ENCODE results near the gene TTLL10. TPM values are rescaled to one million over a fixed set of nuclear protein-coding genes. Genes with fewer than 3 reads are reported as not detected.

TTLL10 gene
- total RNA-seq, 2 experiments from 2014 or later = not detected

GRCh38 chr1:1240348-1240732 lies 66.7 kb downstream of the TTLL10 start:
- no peaks in the 10 kb centered on the region for H3K9me3 Mint-ChIP-seq
- H3K4me3 Mint-ChIP-seq = no peak overlapping the region
- H3K27me3 Mint-ChIP-seq = no peaks in the 10 kb centered on the region
- no peak overlapping the region for H3K27ac Mint-ChIP-seq
- H3K36me3 Mint-ChIP-seq (ENCODE audit: low read depth) = no peaks in the 10 kb centered on the region
- POLR2A ChIA-PET = no interaction called here
- DNase-seq (no peak), ATAC-seq (no peak)
- intact Hi-C loops (cut with micrococcal nuclease) = no loop called here
- no peaks in the 10 kb centered on the region for H3K4me1 Mint-ChIP-seq (ENCODE audit: low read depth)
- CTCF ChIA-PET = interaction anchor here (2.1 kb wide), 1 partner anchor 118 kb away, joined by 6 read pairs; no protein-coding TSS in a partner anchor
- no peak for TF ChIP-seq CTCF (IDR thresholded peaks at IDR 0.05)

GRCh38 chr1:1240822-1241587 lies 67.3 kb downstream of the TTLL10 start:
- ChIA-PET POLR2A (interaction anchor here (1.0 kb wide), 1 partner anchor 57 kb away, joined by 3 read pairs; no protein-coding TSS in a partner anchor), CTCF (interaction anchor here (2.1 kb wide), 1 partner anchor 119 kb away, joined by 6 read pairs; no protein-coding TSS in a partner anchor)
- DNase-seq (no peak), ATAC-seq (no peak)
- no peaks in the 10 kb centered on the region for H3K27me3 Mint-ChIP-seq
- intact Hi-C loops (cut with micrococcal nuclease) = no loop called here
- H3K9me3 Mint-ChIP-seq = no peaks in the 10 kb centered on the region
- no peak overlapping the region for H3K4me3 Mint-ChIP-seq
- H3K27ac Mint-ChIP-seq = no peak overlapping the region
- H3K4me1 Mint-ChIP-seq (ENCODE audit: low read depth) = no peaks in the 10 kb centered on the region
- no peak for TF ChIP-seq CTCF (IDR thresholded peaks at IDR 0.05)
- no peaks in the 10 kb centered on the region for H3K36me3 Mint-ChIP-seq (ENCODE audit: low read depth)

- no peaks in the 10 kb centered on the region for H3K9me3 Mint-ChIP-seq
- CTCF ChIA-PET = interaction anchor here (2.1 kb wide), 1 partner anchor 119 kb away, joined by 6 read pairs; no protein-coding TSS in a partner anchor
- intact Hi-C loops (cut with micrococcal nuclease) = no loop called here
These were observed 68.0 kb downstream of the TTLL10 start for GRCh38 chr1:1241588-1242219.

GRCh38 chr1:1242461-1243265 lies 69.0 kb downstream of the TTLL10 start:
- intact Hi-C loops (cut with micrococcal nuclease) = no loop called here
- TF ChIP-seq CTCF (IDR thresholded peaks at IDR 0.05) = no peak
- ATAC-seq (no peak), DNase-seq (no peak)
- no peaks in the 10 kb centered on the region for H3K4me1 Mint-ChIP-seq (ENCODE audit: low read depth)
- CTCF ChIA-PET = no interaction called here
- H3K9me3 Mint-ChIP-seq = no peaks in the 10 kb centered on the region
- no peaks in the 10 kb centered on the region for H3K27me3 Mint-ChIP-seq
- no peak overlapping the region for H3K4me3 Mint-ChIP-seq
- no peak overlapping the region for H3K27ac Mint-ChIP-seq
- no peaks in the 10 kb centered on the region for H3K36me3 Mint-ChIP-seq (ENCODE audit: low read depth)
- POLR2A ChIA-PET = interaction anchor here (1.0 to 1.7 kb wide), 3 partner anchors 8 to 34 kb away, joined by 3 to 4 read pairs (median 3); partner anchors contain the start of genes B3GALT6 and SDF4

More at GRCh38 chr1:1241588-1242219, 68.0 kb downstream of the TTLL10 start:
- TF ChIP-seq CTCF (IDR thresholded peaks at IDR 0.05) = no peak
- POLR2A ChIA-PET = interaction anchor here (1.0 to 1.7 kb wide), 3 partner anchors 9 to 57 kb away, joined by 3 to 4 read pairs (median 3); no protein-coding TSS in a partner anchor
- H3K4me1 Mint-ChIP-seq (ENCODE audit: low read depth) = no peaks in the 10 kb centered on the region
- DNase-seq (no peak), ATAC-seq (no peak)
- no peak overlapping the region for H3K4me3 Mint-ChIP-seq
- H3K36me3 Mint-ChIP-seq (ENCODE audit: low read depth) = no peaks in the 10 kb centered on the region
- no peak overlapping the region for H3K27ac Mint-ChIP-seq
- H3K27me3 Mint-ChIP-seq = no peaks in the 10 kb centered on the region

All from activated CD8-positive, alpha-beta T cell treated with anti-CD3 and anti-CD28 coated beads for 36 hours (primary cell).